Left lung (tissue), 14 donors: ENCODE results near the gene CDC14B. TPM values are rescaled to one million over a fixed set of nuclear protein-coding genes. Genes with fewer than 3 reads are reported as not detected.
"Not testable (repeated sequence)": the region's sequence is repeated elsewhere in the genome, so short reads cannot be mapped to it uniquely, and the experiment has no call there.

Experiments
- ATAC-seq: fragments of 200-7000 bp; cut with Tn5 transposase; one replicate; pipeline ENCODE4 v1.9.1; 2020; ENCODE audit warnings: moderate library complexity
- DNase-seq, 4 donors: peaks; one replicate each; pipeline ENCODE4 v3.0.0-alpha.2; 2013 to 2020
- H3K27ac ChIP-seq, 2 donors: fragments of 200-600 bp; sonication (generic) in 1 of 2; one replicate each; pipeline versions ENCODE4 v1.5.0 to v1.8.0; 2020 to 2021
- H3K27me3 ChIP-seq, 2 donors: fragments of 200-600 bp; sonication (generic) in 1 of 2; one replicate each; pipeline versions ENCODE4 v1.5.0 to v1.8.0; 2020 to 2021
- H3K36me3 ChIP-seq, 2 donors: fragments of 200-600 bp; sonication (generic) in 1 of 2; one replicate each; pipeline versions ENCODE4 v1.5.0 to v1.8.0; 2020 to 2021
- H3K4me1 ChIP-seq, 2 donors: fragments of 200-600 bp; one replicate each; pipeline ENCODE4 v1.8.0; 2021
- H3K4me3 ChIP-seq, 2 donors: fragments of 200-600 bp; sonication (generic) in 1 of 2; one replicate each; pipeline versions ENCODE4 v1.5.0 to v1.8.0; 2020 to 2021; ENCODE audit warnings: mild to moderate bottlenecking in 1 of 2
- H3K9me3 ChIP-seq, 2 donors: fragments of 200-600 bp; sonication (generic) in 1 of 2; one replicate each; pipeline versions ENCODE4 v1.5.0 to v1.8.0; 2020 to 2021
- CTCF ChIP-seq, 2 donors: fragments of 200-600 bp; sonication (generic) in 1 of 2; IDR thresholded peaks; one replicate each; pipeline versions ENCODE4 v1.5.0 to v1.8.0; 2021; ENCODE audit warnings: antibody characterized with exemption in 2 of 2
- intact Hi-C, 2 donors: fragments of 100-400 bp; cut with DNase I; formaldehyde crosslinking; loops; one replicate each; pipeline versions ENCODE4 v1.11.2 to v1.14.2; 2022
- long read RNA-seq, 12 donors: library from polyadenylated mRNA in 2 of 12; unstranded in 2 of 12; transcript quantifications; one replicate each; pipeline ENCODE4 v2.0.0 and lab custom pipeline, GENCODE V29; 2019 to 2026
- polyA plus RNA-seq, 6 donors: library from polyadenylated mRNA; unstranded; fragments of 120-200 nt; gene quantifications; one replicate each; pipeline ENCODE4 v1.2.1, GENCODE V29; 2013; ENCODE audit not compliant: insufficient read length in 6 of 6
- total RNA-seq, 2 donors: library from RNA; stranded (reverse); fragmentation: NEBNext Ultra II Directional; extraction: Animal tissue kit (Norgen Biotek cat#: 25700); gene quantifications; one replicate each; pipeline ENCODE4 v1.2.1, GENCODE V29; 2021
- donor health status: DM: no; HTN: yes; CAD: no.
- donor health status: DM: no; HTN: no; CAD: no.

CDC14B gene
- total RNA-seq (10 to 100 TPM; 10.5 to 17.1 TPM), polyA plus RNA-seq (10 to 100 TPM; 17.3 to 20.3 (median 18.1) TPM)
- long read RNA-seq, donor 1 = 0 reads
- long read RNA-seq, donor 2, partial matches to known transcripts = 13 of 13 reads
- long read RNA-seq, donor 2, other reads (novel, unspliced or antisense) = 0 of 13 reads
- long read RNA-seq, donor 3, full-length matches to known transcripts = 1 of 1 reads
- long read RNA-seq, donor 3, partial matches to known transcripts = 0 of 1 reads
- long read RNA-seq, donor 3, other reads (novel, unspliced or antisense) = 0 of 1 reads
- long read RNA-seq, donor 4, partial matches to known transcripts = 0 of 2 reads
- long read RNA-seq, donor 4, other reads (novel, unspliced or antisense) = 2 of 2 reads
- long read RNA-seq, donor 5, full-length matches to known transcripts = 2 of 2 reads
- long read RNA-seq, donor 5, partial matches to known transcripts = 0 of 2 reads
- long read RNA-seq, donor 5, other reads (novel, unspliced or antisense) = 0 of 2 reads
- long read RNA-seq, donor 6 = 0 reads
- long read RNA-seq, donor 7 = 0 reads
- long read RNA-seq, donor 8, partial matches to known transcripts = 0 of 1 reads
- long read RNA-seq, donor 8, other reads (novel, unspliced or antisense) = 0 of 1 reads
- long read RNA-seq, donor 9 = 0 reads
- long read RNA-seq, donor 10, partial matches to known transcripts = 0 of 1 reads
- long read RNA-seq, donor 10, other reads (novel, unspliced or antisense) = 0 of 1 reads
- long read RNA-seq, donor 11 = 0 reads
- long read RNA-seq, donor 12, full-length matches to known transcripts = 1 of 1 reads
- long read RNA-seq, donor 12, partial matches to known transcripts = 0 of 1 reads
- long read RNA-seq, donor 12, other reads (novel, unspliced or antisense) = 0 of 1 reads

GRCh38 chr9:96619491-96620180 is at the start of gene CDC14B:
CDC14B (minus strand) TSS chr9:96619843; CDS start chr9:96619378, 465 bp downstream.
- intact Hi-C loops = no loop called here
- H3K27me3 ChIP-seq = peaks cover 0 to 69% of the 10 kb centered on the region in 2 donors
- H3K4me1 ChIP-seq = peaks cover 0 to 9% of the 10 kb centered on the region in 2 donors
- no peak for TF ChIP-seq CTCF (IDR thresholded peaks at IDR 0.05)
- peak; percentile 86 to 94 (median 90) for DNase-seq
- peak; percentile 87 for ATAC-seq
- no peaks in the 10 kb centered on the region for H3K9me3 ChIP-seq
- peak within 1 kb of the TSS; percentile 48 to 60 for H3K27ac ChIP-seq
- H3K4me3 ChIP-seq = peak within 1 kb of the TSS; percentile 52 to 57
- no peaks in the 10 kb centered on the region for H3K36me3 ChIP-seq

GRCh38 chr9:96668868-96669534 is 49.4 kb upstream of the CDC14B start:
- ATAC-seq = no peak
- intact Hi-C loops = no loop called here
- no peaks in the 10 kb centered on the region for H3K4me1 ChIP-seq
- no peaks in the 10 kb centered on the region for H3K27me3 ChIP-seq
- TF ChIP-seq CTCF (IDR thresholded peaks at IDR 0.05) = no peak
- no peaks in the 10 kb centered on the region for H3K36me3 ChIP-seq
- no peak for DNase-seq
- no peaks in the 10 kb centered on the region for H3K9me3 ChIP-seq
- no peak overlapping the region for H3K27ac ChIP-seq
- no peak overlapping the region for H3K4me3 ChIP-seq

GRCh38 chr9:96667363-96667728 is 47.7 kb upstream of the CDC14B start:
- DNase-seq = no peak
- no peaks in the 10 kb centered on the region for H3K27me3 ChIP-seq
- no peak overlapping the region for H3K27ac ChIP-seq
- no peak for TF ChIP-seq CTCF (IDR thresholded peaks at IDR 0.05)
- no peak for ATAC-seq
- H3K36me3 ChIP-seq = no peaks in the 10 kb centered on the region
- no peaks in the 10 kb centered on the region for H3K9me3 ChIP-seq
- no peaks in the 10 kb centered on the region for H3K4me1 ChIP-seq
- intact Hi-C loops = no loop called here
- H3K4me3 ChIP-seq = no peak overlapping the region

GRCh38 chr9:96666653-96667362 is 47.2 kb upstream of the CDC14B start:
- ATAC-seq (peak; percentile 92), DNase-seq (peak in 1 of 4 donors; percentile 53)
- H3K27ac ChIP-seq, H3K9me3 ChIP-seq, intact Hi-C loops, H3K4me1 ChIP-seq, H3K36me3 ChIP-seq, H3K27me3 ChIP-seq, H3K4me3 ChIP-seq: not testable (repeated sequence)
- peak; percentile 26 to 67 for TF ChIP-seq CTCF (IDR thresholded peaks at IDR 0.05)
